ENCODE results near the gene PBX1.

PBX1 gene

GRCh38 chr1:164700683-164701082 is 141.7 kb downstream of the PBX1 start:
- no peak for DNase-seq (ENCODE audit: low read depth in 2 of 2)

- DNase-seq (ENCODE audit: low read depth in 2 of 2) = no peak
Observed at GRCh38 chr1:164701189-164701761, 142.3 kb downstream of the PBX1 start.

- DNase-seq (ENCODE audit: low read depth in 2 of 2) = no peak
Observed at GRCh38 chr1:164702216-164702615, 143.2 kb downstream of the PBX1 start.

- DNase-seq (ENCODE audit: low read depth in 2 of 2) = no peak
Observed at GRCh38 chr1:164702664-164703063, 143.7 kb downstream of the PBX1 start.

GRCh38 chr1:164703463-164703862 is 144.5 kb downstream of the PBX1 start:
- no peak for DNase-seq (ENCODE audit: low read depth in 2 of 2)

GRCh38 chr1:164703960-164704411 is 145.0 kb downstream of the PBX1 start:
- DNase-seq (ENCODE audit: low read depth in 2 of 2) = no peak

- no peak for DNase-seq (ENCODE audit: low read depth in 2 of 2)
Observed at GRCh38 chr1:164704954-164705353, 146.0 kb downstream of the PBX1 start.

GRCh38 chr1:164706606-164706987 is 147.6 kb downstream of the PBX1 start:
- DNase-seq (ENCODE audit: low read depth in 2 of 2) = no peak

- no peak for DNase-seq (ENCODE audit: low read depth in 2 of 2)
Observed at GRCh38 chr1:164707868-164708331, 148.9 kb downstream of the PBX1 start.

- DNase-seq (ENCODE audit: low read depth in 2 of 2) = no peak
Observed at GRCh38 chr1:164708596-164708995, 149.6 kb downstream of the PBX1 start.

- DNase-seq (ENCODE audit: low read depth in 2 of 2) = no peak
Observed at GRCh38 chr1:164709126-164709525, 150.1 kb downstream of the PBX1 start.

GRCh38 chr1:164709541-164710278 is 150.7 kb downstream of the PBX1 start:
- DNase-seq (ENCODE audit: low read depth in 2 of 2) = no peak

- DNase-seq (ENCODE audit: low read depth in 2 of 2) = no peak
Observed at GRCh38 chr1:164712131-164713036, 153.4 kb downstream of the PBX1 start.

GRCh38 chr1:164713456-164714207 is 154.6 kb downstream of the PBX1 start:
- no peak for DNase-seq (ENCODE audit: low read depth in 2 of 2)

- no peak for DNase-seq (ENCODE audit: low read depth in 2 of 2)
Observed at GRCh38 chr1:164716992-164717703, 158.2 kb downstream of the PBX1 start.

- no peak for DNase-seq (ENCODE audit: low read depth in 2 of 2)
Observed at GRCh38 chr1:164718821-164719220, 159.8 kb downstream of the PBX1 start.

GRCh38 chr1:164719676-164720439 is 160.9 kb downstream of the PBX1 start:
- no peak for DNase-seq (ENCODE audit: low read depth in 2 of 2)

- DNase-seq (ENCODE audit: low read depth in 2 of 2) = no peak
Observed at GRCh38 chr1:164720440-164721227, 161.7 kb downstream of the PBX1 start.

GRCh38 chr1:164721228-164721496 is 162.2 kb downstream of the PBX1 start:
- no peak for DNase-seq (ENCODE audit: low read depth in 2 of 2)

Data from stimulated activated CD4-positive, alpha-beta T cell treated with anti-CD3 and anti-CD28 coated beads, Interleukin-4, amount 100 ng/mL, for 48 hours (primary cell).